Measurements from ENCODE around the gene AKR1C2.

- TF ChIP-seq, protein P1, sequence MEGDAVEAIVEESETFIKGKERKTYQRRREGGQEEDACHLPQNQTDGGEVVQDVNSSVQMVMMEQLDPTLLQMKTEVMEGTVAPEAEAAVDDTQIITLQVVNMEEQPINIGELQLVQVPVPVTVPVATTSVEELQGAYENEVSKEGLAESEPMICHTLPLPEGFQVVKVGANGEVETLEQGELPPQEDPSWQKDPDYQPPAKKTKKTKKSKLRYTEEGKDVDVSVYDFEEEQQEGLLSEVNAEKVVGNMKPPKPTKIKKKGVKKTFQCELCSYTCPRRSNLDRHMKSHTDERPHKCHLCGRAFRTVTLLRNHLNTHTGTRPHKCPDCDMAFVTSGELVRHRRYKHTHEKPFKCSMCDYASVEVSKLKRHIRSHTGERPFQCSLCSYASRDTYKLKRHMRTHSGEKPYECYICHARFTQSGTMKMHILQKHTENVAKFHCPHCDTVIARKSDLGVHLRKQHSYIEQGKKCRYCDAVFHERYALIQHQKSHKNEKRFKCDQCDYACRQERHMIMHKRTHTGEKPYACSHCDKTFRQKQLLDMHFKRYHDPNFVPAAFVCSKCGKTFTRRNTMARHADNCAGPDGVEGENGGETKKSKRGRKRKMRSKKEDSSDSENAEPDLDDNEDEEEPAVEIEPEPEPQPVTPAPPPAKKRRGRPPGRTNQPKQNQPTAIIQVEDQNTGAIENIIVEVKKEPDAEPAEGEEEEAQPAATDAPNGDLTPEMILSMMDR (IDR thresholded peaks at IDR 0.05; ENCODE audit: poor library complexity, severe bottlenecking): no peak
- TF ChIP-seq TAF1 (IDR thresholded peaks at IDR 0.05; ENCODE audit: low read depth) (no peak), POLR2AphosphoS5 (IDR thresholded peaks at IDR 0.05) (no peak), SMC3 (conservative IDR thresholded peaks at IDR 0.05; ENCODE audit: poor library complexity) (no peak), EZH2 (IDR thresholded peaks at IDR 0.05; ENCODE audit: borderline replicate concordance, insufficient read depth, low read length, poor library complexity, severe bottlenecking) (no peak), EP300 (conservative IDR thresholded peaks at IDR 0.05; ENCODE audit: poor library complexity, severe bottlenecking) (no peak), RAD21 (conservative IDR thresholded peaks at IDR 0.05) (no peak)
Observed at GRCh38 chr10:5042922-5043321, 39.3 kb upstream of the AKR1C2 start.

All from neural cell (in vitro differentiated cells).